Skeletal muscle cell (primary cell): ENCODE results near the gene PLS1.
"Not testable (repeated sequence)": the region's sequence is repeated elsewhere in the genome, so short reads cannot be mapped to it uniquely, and the experiment has no call there.

ENCODE experiments used
- DNase-seq: peaks from one replicate; pipeline ENCODE4 v3.0.0-alpha.2; 2010; ENCODE audit warnings: low read depth
- H3K4me3 ChIP-seq: 2 replicates; pipeline ENCODE4 v1.5.1; 2011; ENCODE audit warnings: low read depth, mild to moderate bottlenecking, control low read depth, low read length, moderate library complexity

The PLS1 gene

GRCh38 chr3:142670120-142670519 lies 73.9 kb downstream of the PLS1 start:
- DNase-seq, result no peak
- H3K4me3 ChIP-seq, result no peak overlapping the region

GRCh38 chr3:142676151-142676550 lies 80.0 kb downstream of the PLS1 start:
- no peak overlapping the region for H3K4me3 ChIP-seq
- DNase-seq, result no peak

GRCh38 chr3:142680710-142681109 lies 84.5 kb downstream of the PLS1 start:
- DNase-seq, result no peak
- H3K4me3 ChIP-seq, result no peak overlapping the region

GRCh38 chr3:142690613-142691012 lies 94.4 kb downstream of the PLS1 start:
- DNase-seq, result no peak
- no peak overlapping the region for H3K4me3 ChIP-seq

GRCh38 chr3:142691527-142691926 lies 95.3 kb downstream of the PLS1 start:
- no peak for DNase-seq
- H3K4me3 ChIP-seq, result no peak overlapping the region

- no peak for DNase-seq
- H3K4me3 ChIP-seq, result no peak overlapping the region
These were observed 97.1 kb downstream of the PLS1 start for GRCh38 chr3:142693136-142693853.

- no peak for DNase-seq
These were observed 98.0 kb downstream of the PLS1 start for GRCh38 chr3:142694225-142694624.

GRCh38 chr3:142705198-142705597 lies 109.0 kb downstream of the PLS1 start:
- no peak overlapping the region for H3K4me3 ChIP-seq
- no peak for DNase-seq

More at GRCh38 chr3:142694225-142694624, 98.0 kb downstream of the PLS1 start:
- no peak overlapping the region for H3K4me3 ChIP-seq

GRCh38 chr3:142706321-142707127 lies 110.3 kb downstream of the PLS1 start:
- DNase-seq, result no peak
- no peak overlapping the region for H3K4me3 ChIP-seq

GRCh38 chr3:142709207-142709606 lies 113.0 kb downstream of the PLS1 start:
- DNase-seq, result no peak
- no peak overlapping the region for H3K4me3 ChIP-seq

GRCh38 chr3:142714882-142715281 lies 118.7 kb downstream of the PLS1 start:
- H3K4me3 ChIP-seq, DNase-seq: not testable (repeated sequence)

- H3K4me3 ChIP-seq, result no peak overlapping the region
- DNase-seq, result no peak
These were observed 119.9 kb downstream of the PLS1 start for GRCh38 chr3:142716102-142716501.

- no peak for DNase-seq
These were observed 127.4 kb downstream of the PLS1 start for GRCh38 chr3:142723665-142723967.

GRCh38 chr3:142723968-142724681 lies 127.9 kb downstream of the PLS1 start, which contains the start of gene TRPC1:
TSS of gene TRPC1 (plus strand) at chr3:142724034. CDS start at chr3:142724560, 526 bp downstream.
- peak; percentile 27 for DNase-seq
- H3K4me3 ChIP-seq, result peak within 1 kb of the TSS; percentile 74

More at GRCh38 chr3:142723665-142723967, 127.4 kb downstream of the PLS1 start:
- peak overlapping the region; percentile 74 for H3K4me3 ChIP-seq

GRCh38 chr3:142724682-142725356 lies 128.6 kb downstream of the PLS1 start:
- peak overlapping the region; percentile 74 for H3K4me3 ChIP-seq
- no peak for DNase-seq

GRCh38 chr3:142725357-142725739 lies 129.2 kb downstream of the PLS1 start:
- H3K4me3 ChIP-seq, result peak overlapping the region; percentile 74
- DNase-seq, result no peak

GRCh38 chr3:142726017-142726416 lies 129.8 kb downstream of the PLS1 start:
- no peak overlapping the region for H3K4me3 ChIP-seq
- DNase-seq, result no peak

GRCh38 chr3:142732066-142732465 lies 135.9 kb downstream of the PLS1 start:
- no peak overlapping the region for H3K4me3 ChIP-seq
- DNase-seq, result no peak

- DNase-seq, result no peak
These were observed 138.6 kb downstream of the PLS1 start for GRCh38 chr3:142734834-142735233.

GRCh38 chr3:142735462-142735861 lies 139.3 kb downstream of the PLS1 start:
- no peak for DNase-seq
- H3K4me3 ChIP-seq, result no peak overlapping the region

More at GRCh38 chr3:142734834-142735233, 138.6 kb downstream of the PLS1 start:
- H3K4me3 ChIP-seq, result no peak overlapping the region
